ENCODE measurements around the gene OR6X1.

OR6X1 gene

GRCh38 chr11:123754101-123754568 is at the start of gene OR6X1:
OR6X1 (minus strand) TSS chr11:123754518; CDS start chr11:123754518, 0 bp downstream.
- Histone ChIP-seq H3K27me3 (ENCODE audit: control insufficient read depth in 1 of 2, insufficient read depth in 2 of 2, low read length in 2 of 2) (no peaks in the 10 kb centered on the region), H3K27ac (ENCODE audit: low read length) (no peak within 1 kb of the TSS), H3K9me3 (ENCODE audit: control insufficient read depth in 2 of 2, low read length in 2 of 2) (no peaks in the 10 kb centered on the region), H3K36me3 (ENCODE audit: control insufficient read depth in 2 of 2, insufficient read depth in 2 of 2, low read length in 2 of 2) (no peaks in the 10 kb centered on the region), H3K4me3 (ENCODE audit: low read length in 2 of 2) (no peak within 1 kb of the TSS), H3K9ac (ENCODE audit: low read length in 2 of 2) (no peak within 1 kb of the TSS), H3K4me1 (ENCODE audit: control insufficient read depth, insufficient read depth, low read length) (no peaks in the 10 kb centered on the region)

- H3K36me3 ChIP-seq (ENCODE audit: control insufficient read depth in 2 of 2, insufficient read depth in 2 of 2, low read length in 2 of 2), result no peaks in the 10 kb centered on the region
- H3K4me1 ChIP-seq (ENCODE audit: control insufficient read depth, insufficient read depth, low read length), result no peaks in the 10 kb centered on the region
- H3K9ac ChIP-seq (ENCODE audit: low read length in 2 of 2), result no peak overlapping the region
- H3K27ac ChIP-seq (ENCODE audit: low read length), result no peak overlapping the region
- no peaks in the 10 kb centered on the region for H3K27me3 ChIP-seq (ENCODE audit: control insufficient read depth in 1 of 2, insufficient read depth in 2 of 2, low read length in 2 of 2)
- H3K4me3 ChIP-seq (ENCODE audit: low read length in 2 of 2), result no peak overlapping the region
- no peaks in the 10 kb centered on the region for H3K9me3 ChIP-seq (ENCODE audit: control insufficient read depth in 2 of 2, low read length in 2 of 2)
Observed at GRCh38 chr11:123801765-123802164, 47.4 kb upstream of the OR6X1 start.

GRCh38 chr11:123800036-123800435 is 45.7 kb upstream of the OR6X1 start:
- Histone ChIP-seq H3K27me3 (ENCODE audit: control insufficient read depth in 1 of 2, insufficient read depth in 2 of 2, low read length in 2 of 2) (no peaks in the 10 kb centered on the region), H3K36me3 (ENCODE audit: control insufficient read depth in 2 of 2, insufficient read depth in 2 of 2, low read length in 2 of 2) (no peaks in the 10 kb centered on the region), H3K27ac (ENCODE audit: low read length) (no peak overlapping the region), H3K4me3 (ENCODE audit: low read length in 2 of 2) (no peak overlapping the region), H3K4me1 (ENCODE audit: control insufficient read depth, insufficient read depth, low read length) (no peaks in the 10 kb centered on the region), H3K9me3 (ENCODE audit: control insufficient read depth in 2 of 2, low read length in 2 of 2) (no peaks in the 10 kb centered on the region), H3K9ac (ENCODE audit: low read length in 2 of 2) (no peak overlapping the region)

GRCh38 chr11:123799438-123799837 is 45.1 kb upstream of the OR6X1 start:
- Histone ChIP-seq H3K9me3 (ENCODE audit: control insufficient read depth in 2 of 2, low read length in 2 of 2) (no peaks in the 10 kb centered on the region), H3K4me1 (ENCODE audit: control insufficient read depth, insufficient read depth, low read length) (no peaks in the 10 kb centered on the region), H3K36me3 (ENCODE audit: control insufficient read depth in 2 of 2, insufficient read depth in 2 of 2, low read length in 2 of 2) (no peaks in the 10 kb centered on the region), H3K9ac (ENCODE audit: low read length in 2 of 2) (no peak overlapping the region), H3K27ac (ENCODE audit: low read length) (no peak overlapping the region), H3K4me3 (ENCODE audit: low read length in 2 of 2) (no peak overlapping the region), H3K27me3 (ENCODE audit: control insufficient read depth in 1 of 2, insufficient read depth in 2 of 2, low read length in 2 of 2) (no peaks in the 10 kb centered on the region)

GRCh38 chr11:123798513-123799252 is 44.4 kb upstream of the OR6X1 start:
- no peaks in the 10 kb centered on the region for H3K27me3 ChIP-seq (ENCODE audit: control insufficient read depth in 1 of 2, insufficient read depth in 2 of 2, low read length in 2 of 2)
- no peaks in the 10 kb centered on the region for H3K4me1 ChIP-seq (ENCODE audit: control insufficient read depth, insufficient read depth, low read length)
- no peak overlapping the region for H3K4me3 ChIP-seq (ENCODE audit: low read length in 2 of 2)
- no peak overlapping the region for H3K27ac ChIP-seq (ENCODE audit: low read length)
- no peaks in the 10 kb centered on the region for H3K36me3 ChIP-seq (ENCODE audit: control insufficient read depth in 2 of 2, insufficient read depth in 2 of 2, low read length in 2 of 2)
- H3K9me3 ChIP-seq (ENCODE audit: control insufficient read depth in 2 of 2, low read length in 2 of 2), result no peaks in the 10 kb centered on the region
- H3K9ac ChIP-seq (ENCODE audit: low read length in 2 of 2), result no peak overlapping the region

GRCh38 chr11:123798079-123798478 is 43.8 kb upstream of the OR6X1 start:
- Histone ChIP-seq H3K4me1 (ENCODE audit: control insufficient read depth, insufficient read depth, low read length) (no peaks in the 10 kb centered on the region), H3K4me3 (ENCODE audit: low read length in 2 of 2) (no peak overlapping the region), H3K36me3 (ENCODE audit: control insufficient read depth in 2 of 2, insufficient read depth in 2 of 2, low read length in 2 of 2) (no peaks in the 10 kb centered on the region), H3K27ac (ENCODE audit: low read length) (no peak overlapping the region), H3K27me3 (ENCODE audit: control insufficient read depth in 1 of 2, insufficient read depth in 2 of 2, low read length in 2 of 2) (no peaks in the 10 kb centered on the region), H3K9me3 (ENCODE audit: control insufficient read depth in 2 of 2, low read length in 2 of 2) (no peaks in the 10 kb centered on the region), H3K9ac (ENCODE audit: low read length in 2 of 2) (no peak overlapping the region)

GRCh38 chr11:123797541-123797940 is 43.2 kb upstream of the OR6X1 start:
- H3K27ac ChIP-seq (ENCODE audit: low read length), result no peak overlapping the region
- H3K4me1 ChIP-seq (ENCODE audit: control insufficient read depth, insufficient read depth, low read length), result no peaks in the 10 kb centered on the region
- H3K9ac ChIP-seq (ENCODE audit: low read length in 2 of 2), result no peak overlapping the region
- H3K27me3 ChIP-seq (ENCODE audit: control insufficient read depth in 1 of 2, insufficient read depth in 2 of 2, low read length in 2 of 2), result no peaks in the 10 kb centered on the region
- no peaks in the 10 kb centered on the region for H3K9me3 ChIP-seq (ENCODE audit: control insufficient read depth in 2 of 2, low read length in 2 of 2)
- H3K4me3 ChIP-seq (ENCODE audit: low read length in 2 of 2), result no peak overlapping the region
- H3K36me3 ChIP-seq (ENCODE audit: control insufficient read depth in 2 of 2, insufficient read depth in 2 of 2, low read length in 2 of 2), result no peaks in the 10 kb centered on the region

- H3K27ac ChIP-seq (ENCODE audit: low read length), result no peak overlapping the region
- H3K4me1 ChIP-seq (ENCODE audit: control insufficient read depth, insufficient read depth, low read length), result no peaks in the 10 kb centered on the region
- H3K27me3 ChIP-seq (ENCODE audit: control insufficient read depth in 1 of 2, insufficient read depth in 2 of 2, low read length in 2 of 2), result no peaks in the 10 kb centered on the region
- H3K9ac ChIP-seq (ENCODE audit: low read length in 2 of 2), result no peak overlapping the region
- no peaks in the 10 kb centered on the region for H3K9me3 ChIP-seq (ENCODE audit: control insufficient read depth in 2 of 2, low read length in 2 of 2)
- no peak overlapping the region for H3K4me3 ChIP-seq (ENCODE audit: low read length in 2 of 2)
- H3K36me3 ChIP-seq (ENCODE audit: control insufficient read depth in 2 of 2, insufficient read depth in 2 of 2, low read length in 2 of 2), result no peaks in the 10 kb centered on the region
Observed at GRCh38 chr11:123797114-123797513, 42.8 kb upstream of the OR6X1 start.

GRCh38 chr11:123796226-123796625 is 41.9 kb upstream of the OR6X1 start:
- Histone ChIP-seq H3K36me3 (ENCODE audit: control insufficient read depth in 2 of 2, insufficient read depth in 2 of 2, low read length in 2 of 2) (no peaks in the 10 kb centered on the region), H3K9ac (ENCODE audit: low read length in 2 of 2) (no peak overlapping the region), H3K4me1 (ENCODE audit: control insufficient read depth, insufficient read depth, low read length) (no peaks in the 10 kb centered on the region), H3K27me3 (ENCODE audit: control insufficient read depth in 1 of 2, insufficient read depth in 2 of 2, low read length in 2 of 2) (no peaks in the 10 kb centered on the region), H3K27ac (ENCODE audit: low read length) (no peak overlapping the region), H3K4me3 (ENCODE audit: low read length in 2 of 2) (no peak overlapping the region), H3K9me3 (ENCODE audit: control insufficient read depth in 2 of 2, low read length in 2 of 2) (no peaks in the 10 kb centered on the region)

- Histone ChIP-seq H3K27ac (ENCODE audit: low read length) (no peak overlapping the region), H3K27me3 (ENCODE audit: control insufficient read depth in 1 of 2, insufficient read depth in 2 of 2, low read length in 2 of 2) (no peaks in the 10 kb centered on the region), H3K4me3 (ENCODE audit: low read length in 2 of 2) (no peak overlapping the region), H3K36me3 (ENCODE audit: control insufficient read depth in 2 of 2, insufficient read depth in 2 of 2, low read length in 2 of 2) (no peaks in the 10 kb centered on the region), H3K9me3 (ENCODE audit: control insufficient read depth in 2 of 2, low read length in 2 of 2) (no peaks in the 10 kb centered on the region), H3K9ac (ENCODE audit: low read length in 2 of 2) (no peak overlapping the region), H3K4me1 (ENCODE audit: control insufficient read depth, insufficient read depth, low read length) (no peaks in the 10 kb centered on the region)
Observed at GRCh38 chr11:123783536-123783935, 29.2 kb upstream of the OR6X1 start.

- Histone ChIP-seq H3K9me3 (ENCODE audit: control insufficient read depth in 2 of 2, low read length in 2 of 2) (no peaks in the 10 kb centered on the region), H3K9ac (ENCODE audit: low read length in 2 of 2) (no peak overlapping the region), H3K4me3 (ENCODE audit: low read length in 2 of 2) (no peak overlapping the region), H3K36me3 (ENCODE audit: control insufficient read depth in 2 of 2, insufficient read depth in 2 of 2, low read length in 2 of 2) (no peaks in the 10 kb centered on the region), H3K4me1 (ENCODE audit: control insufficient read depth, insufficient read depth, low read length) (no peaks in the 10 kb centered on the region), H3K27ac (ENCODE audit: low read length) (no peak overlapping the region), H3K27me3 (ENCODE audit: control insufficient read depth in 1 of 2, insufficient read depth in 2 of 2, low read length in 2 of 2) (no peaks in the 10 kb centered on the region)
Observed at GRCh38 chr11:123778511-123778910, 24.2 kb upstream of the OR6X1 start.
